IPS DF 6.9 (cell line): ENCODE results near the gene GALM.
"Not testable (repeated sequence)": the region's sequence is repeated elsewhere in the genome, so short reads cannot be mapped to it uniquely, and the experiment has no call there.

Experiments
- DNase-seq: peaks from one replicate; pipeline ENCODE4 v3.0.0-alpha.2; 2013; ENCODE audit warnings: low read depth, low spot score
- H3K27ac ChIP-seq: one replicate; pipeline ENCODE4 v1.5.1; 2013; ENCODE audit warnings: low read length, control low read depth
- H3K27me3 ChIP-seq: 2 replicates; pipeline ENCODE4 v1.6.1; 2013; ENCODE audit warnings: mild to moderate bottlenecking, low read length; ENCODE audit not compliant: control insufficient read depth, insufficient read depth
- H3K36me3 ChIP-seq: 2 replicates; pipeline ENCODE4 v1.6.1; 2013; ENCODE audit warnings: low read length; ENCODE audit not compliant: control insufficient read depth, insufficient read depth
- H3K4me1 ChIP-seq: 2 replicates; pipeline ENCODE4 v1.6.1; 2013; ENCODE audit warnings: low read length; ENCODE audit not compliant: control insufficient read depth, insufficient read depth
- H3K4me3 ChIP-seq: 2 replicates; pipeline ENCODE4 v1.5.1; 2013; ENCODE audit warnings: mild to moderate bottlenecking, low read length
- H3K9me3 ChIP-seq: 2 replicates; pipeline ENCODE4 v1.6.1; 2013; ENCODE audit warnings: low read length, inconsistent platforms; ENCODE audit not compliant: control insufficient read depth, insufficient read depth
- WGBS: extraction: QIAGEN DNeasy Blood & Tissue Kit; methylation state at CpG from one replicate; pipeline ENCODE4 v1.1.7; 2013; ENCODE audit warnings: mixed read lengths, missing lambda C conversion rate; ENCODE audit not compliant: insufficient read length, insufficient coverage; 5-methylcytosine and 5-hydroxymethylcytosine counted together

The GALM gene

DNA sequence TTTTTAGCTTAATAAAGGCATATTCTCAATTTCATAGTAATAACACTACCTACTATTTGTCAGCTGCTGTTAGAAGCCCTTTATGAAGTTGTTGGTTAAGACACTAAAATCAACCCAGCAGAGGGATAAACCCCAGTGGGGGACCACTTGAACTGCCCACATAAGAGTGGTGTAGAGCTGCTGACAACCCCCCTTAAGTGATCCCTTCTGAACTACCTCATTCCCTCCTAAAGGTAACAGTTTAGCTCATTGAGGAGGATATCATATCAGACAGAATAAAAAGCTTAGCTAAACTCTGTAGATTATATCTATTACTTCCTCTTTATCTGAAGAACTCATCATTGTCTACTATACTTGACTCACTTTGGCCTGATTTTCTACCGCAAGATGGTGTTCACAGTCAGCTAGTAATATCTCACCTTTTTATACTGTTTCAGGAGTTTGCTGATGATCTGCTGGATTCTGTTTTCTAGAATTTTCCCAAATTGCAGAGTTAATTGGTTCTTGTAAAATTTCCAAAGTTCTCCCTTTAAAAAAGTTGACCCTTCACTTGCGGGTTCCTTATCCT lies 16.2 kb downstream of the GALM start:
- no peaks in the 10 kb centered on the region for H3K27me3 ChIP-seq
- no peak for DNase-seq
- H3K27ac ChIP-seq, result no peak overlapping the region
- H3K4me3 ChIP-seq, result no peak overlapping the region
- H3K36me3 ChIP-seq, result peaks cover 2% of the 10 kb centered on the region; the same call in 1 of the 2 replicates
- no peaks in the 10 kb centered on the region for H3K4me1 ChIP-seq
- WGBS, result no CpG with 5 or more reads among the region's 2 CpGs
- H3K9me3 ChIP-seq, result no peaks in the 10 kb centered on the region

DNA sequence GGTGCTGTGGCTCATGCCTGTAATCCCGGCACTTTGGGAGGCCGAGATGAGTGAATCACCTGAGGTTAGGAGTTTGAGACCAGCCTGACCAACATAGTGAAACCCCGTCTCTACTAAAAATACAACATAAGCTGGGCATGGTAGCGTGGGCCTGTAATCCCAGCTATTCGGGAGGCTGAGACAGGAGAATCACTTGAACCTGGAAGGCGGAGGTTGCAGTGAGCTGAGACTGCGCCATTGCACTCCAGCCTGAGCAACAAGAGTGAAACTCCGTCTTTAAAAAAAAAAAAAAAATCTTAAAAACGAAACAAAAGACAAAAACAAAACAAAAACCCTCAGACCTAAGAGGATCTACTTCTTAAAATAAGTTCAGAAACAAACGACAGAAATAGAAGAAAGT lies 16.7 kb downstream of the GALM start:
- not testable (repeated sequence) for H3K9me3 ChIP-seq, H3K27ac ChIP-seq, DNase-seq, H3K4me1 ChIP-seq, H3K27me3 ChIP-seq, H3K36me3 ChIP-seq, H3K4me3 ChIP-seq
- WGBS, result 100% methylated on average over 1 of the region's 10 CpGs

DNA sequence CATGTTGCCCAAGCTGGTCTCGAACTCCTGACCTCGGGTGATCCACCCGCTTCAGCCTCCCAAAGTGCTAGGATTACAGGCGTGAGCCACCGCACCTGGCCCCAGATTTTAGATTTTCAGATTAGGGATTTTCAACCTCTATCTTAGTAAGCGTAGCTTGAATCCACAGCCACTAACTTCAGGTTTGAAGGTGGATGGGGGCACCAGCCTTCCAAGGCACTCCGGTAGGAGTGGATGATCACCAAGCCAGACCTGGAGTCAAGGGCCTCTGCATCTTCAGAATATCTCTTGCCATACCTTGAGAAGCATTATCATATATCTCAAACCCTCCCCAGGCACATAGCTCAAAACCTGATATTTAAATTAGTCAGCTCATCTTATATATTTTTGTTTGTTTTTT lies 17.9 kb downstream of the GALM start:
- Histone ChIP-seq H3K4me3 (no peak overlapping the region), H3K4me1 (no peaks in the 10 kb centered on the region), H3K36me3 (peaks cover 2% of the 10 kb centered on the region; the same call in 1 of the 2 replicates), H3K27ac (no peak overlapping the region), H3K9me3 (no peaks in the 10 kb centered on the region), H3K27me3 (no peaks in the 10 kb centered on the region)
- no CpG with 5 or more reads among the region's 7 CpGs for WGBS
- DNase-seq, result no peak

- H3K4me3 ChIP-seq, result no peak overlapping the region
- H3K4me1 ChIP-seq, result no peaks in the 10 kb centered on the region
- no peaks in the 10 kb centered on the region for H3K27me3 ChIP-seq
- H3K27ac ChIP-seq, result no peak overlapping the region
- no peaks in the 10 kb centered on the region for H3K36me3 ChIP-seq
- no peaks in the 10 kb centered on the region for H3K9me3 ChIP-seq
- WGBS, result no CpG with 5 or more reads among the region's 3 CpGs
- DNase-seq, result no peak
Observed at GRCh38 chr2:38685116-38685735, 19.3 kb downstream of the GALM start.

- no peaks in the 10 kb centered on the region for H3K27me3 ChIP-seq
- no peak overlapping the region for H3K4me3 ChIP-seq
- no peaks in the 10 kb centered on the region for H3K36me3 ChIP-seq
- no CpG with 5 or more reads among the region's 8 CpGs for WGBS
- DNase-seq, result no peak
- no peak overlapping the region for H3K27ac ChIP-seq
- no peaks in the 10 kb centered on the region for H3K4me1 ChIP-seq
- no peaks in the 10 kb centered on the region for H3K9me3 ChIP-seq
Observed at GRCh38 chr2:38690499-38691420, 24.8 kb downstream of the GALM start.

- H3K27ac ChIP-seq, result no peak overlapping the region
- WGBS, result no CpG with 5 or more reads among the region's 2 CpGs
- H3K9me3 ChIP-seq, result no peaks in the 10 kb centered on the region
- DNase-seq, result no peak
- no peaks in the 10 kb centered on the region for H3K27me3 ChIP-seq
- no peaks in the 10 kb centered on the region for H3K36me3 ChIP-seq
- H3K4me3 ChIP-seq, result no peak overlapping the region
- H3K4me1 ChIP-seq, result no peaks in the 10 kb centered on the region
Observed at GRCh38 chr2:38691994-38692393, 26.1 kb downstream of the GALM start.

DNA sequence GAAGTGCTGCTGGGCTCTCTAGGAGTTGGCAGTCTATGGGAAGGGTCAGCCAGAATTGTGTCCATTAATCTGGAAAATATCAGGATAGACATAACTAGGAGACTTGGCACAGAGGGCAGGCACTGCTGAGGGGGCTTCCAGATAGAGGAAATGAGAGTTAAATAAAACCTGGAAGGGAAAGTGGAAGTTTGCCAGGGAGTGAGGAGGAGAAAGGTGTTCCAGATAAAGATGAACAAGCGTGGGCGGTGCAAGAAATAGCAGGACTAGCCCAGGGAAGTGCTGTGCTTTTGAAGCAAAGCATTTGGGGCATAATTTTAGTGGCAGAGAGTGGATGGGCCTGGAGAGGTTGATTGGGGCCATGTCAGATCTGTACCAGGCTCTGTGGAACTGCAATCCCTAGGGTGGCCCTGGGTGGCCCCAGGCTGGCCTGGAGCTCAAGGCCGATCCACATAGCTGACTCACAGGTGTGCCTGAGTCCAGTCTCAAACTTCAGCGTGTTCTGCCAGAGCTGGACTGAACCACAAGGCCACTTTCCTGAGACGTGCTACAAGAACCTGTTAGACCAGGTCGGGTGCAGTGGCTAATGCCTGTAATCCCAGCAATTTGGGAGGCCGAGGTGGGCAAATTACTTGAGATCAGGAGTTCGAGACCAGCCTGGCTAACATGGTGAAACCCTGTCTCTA lies 26.9 kb downstream of the GALM start:
- no peak overlapping the region for H3K27ac ChIP-seq
- H3K9me3 ChIP-seq, result no peaks in the 10 kb centered on the region
- no peak for DNase-seq
- WGBS, result no CpG with 5 or more reads among the region's 8 CpGs
- no peak overlapping the region for H3K4me3 ChIP-seq
- H3K36me3 ChIP-seq, result no peaks in the 10 kb centered on the region
- H3K4me1 ChIP-seq, result no peaks in the 10 kb centered on the region
- H3K27me3 ChIP-seq, result no peaks in the 10 kb centered on the region

DNA sequence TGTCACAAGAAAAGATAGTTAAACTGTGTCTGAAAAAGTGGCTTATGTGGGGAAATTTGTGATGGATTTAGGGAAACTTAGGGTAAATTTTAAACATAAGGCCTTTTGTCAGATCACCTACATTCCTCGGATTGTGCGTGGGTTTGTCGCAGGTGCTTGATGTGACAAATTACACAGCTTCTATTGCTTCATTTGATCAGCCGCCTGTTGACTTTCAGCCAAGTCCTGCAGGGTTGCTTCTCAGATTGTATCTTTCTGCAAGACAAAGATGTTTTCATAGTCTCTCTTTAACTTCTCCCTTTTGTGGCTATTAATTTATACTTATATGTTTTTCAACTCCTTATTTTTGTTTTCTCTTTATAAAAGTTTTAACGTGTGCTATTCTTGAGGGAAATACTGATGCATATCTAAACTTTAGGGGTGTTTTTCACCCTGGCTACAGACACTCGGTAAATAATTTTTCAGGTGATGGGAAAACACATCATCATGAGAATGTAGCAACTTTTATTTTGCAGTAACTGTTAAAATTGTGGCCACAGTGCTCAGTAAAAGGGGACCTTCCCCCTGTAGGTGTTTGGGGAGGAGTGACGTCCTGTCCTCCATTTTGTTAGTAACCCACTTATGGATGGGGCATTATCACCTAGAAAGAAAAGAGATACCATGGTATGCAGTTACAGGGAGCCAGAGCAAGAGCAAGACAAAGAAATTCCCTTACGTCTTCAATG lies 31.4 kb downstream of the GALM start:
- no peak for DNase-seq
- no peaks in the 10 kb centered on the region for H3K27me3 ChIP-seq
- H3K4me1 ChIP-seq, result no peaks in the 10 kb centered on the region
- H3K4me3 ChIP-seq, result no peak overlapping the region
- no peaks in the 10 kb centered on the region for H3K36me3 ChIP-seq
- WGBS, result no CpG with 5 or more reads among the region's 8 CpGs
- no peak overlapping the region for H3K27ac ChIP-seq
- H3K9me3 ChIP-seq, result no peaks in the 10 kb centered on the region

GRCh38 chr2:38698467-38699003 lies 32.6 kb downstream of the GALM start:
- H3K27ac ChIP-seq, result no peak overlapping the region
- H3K36me3 ChIP-seq, result no peaks in the 10 kb centered on the region
- no CpG with 5 or more reads among the region's 5 CpGs for WGBS
- no peaks in the 10 kb centered on the region for H3K27me3 ChIP-seq
- no peak overlapping the region for H3K4me3 ChIP-seq
- DNase-seq, result no peak
- no peaks in the 10 kb centered on the region for H3K4me1 ChIP-seq
- no peaks in the 10 kb centered on the region for H3K9me3 ChIP-seq
